H1 (cell line): ENCODE data around the gene SLC6A18. TPM values are rescaled to one million over a fixed set of nuclear protein-coding genes. Genes with fewer than 3 reads are reported as not detected.

Experiments used
- CTCF ChIA-PET: fragments of 300-600 bp; sonication (Branson Sonifier 250); formaldehyde crosslinking; loops from one replicate; lab custom pipeline; 2021; ENCODE audit not compliant: partially characterized antibody; lab: Charles Lee
- POLR2A ChIA-PET: fragments of 300-600 bp; sonication (Branson Sonifier 250); formaldehyde crosslinking; loops from one replicate; lab custom pipeline; 2021; ENCODE audit warnings: inconsistent platforms; ENCODE audit not compliant: partially characterized antibody; lab: Charles Lee
- DNase-seq, 2 experiments: peaks; one replicate each; pipeline versions ENCODE4 v3.0.0 to v3.0.0-alpha.2; 2010 to 2022; ENCODE audit warnings: low spot score in 2 of 2, low read depth in 1 of 2, mixed read lengths in 1 of 2
- FAIRE-seq: peaks from 2 replicates; lab custom pipeline; 2011; peaks lifted over from hg19 to GRCh38; lab: Jason Lieb, UNC
- H2AFZ ChIP-seq: 2 replicates; pipeline ENCODE4 v1.8.1; 2012; ENCODE audit warnings: low read length, inconsistent platforms
- H2AK5ac ChIP-seq: 2 replicates; pipeline ENCODE4 v1.6.1; 2013; ENCODE audit warnings: low read depth, low read length
- H2BK120ac ChIP-seq: replicated peaks from 2 replicates; pipeline ENCODE3; 2013; ENCODE audit warnings: low read depth, low read length, inconsistent platforms
- H2BK12ac ChIP-seq: 2 replicates; pipeline ENCODE4 v1.6.1; 2013; ENCODE audit warnings: low read depth, low read length
- H2BK15ac ChIP-seq: 2 replicates; pipeline ENCODE4 v1.6.1; 2013; ENCODE audit warnings: low read length
- H2BK20ac ChIP-seq: 2 replicates; pipeline ENCODE4 v1.6.1; 2013; ENCODE audit warnings: low read length
- H2BK5ac ChIP-seq: 2 replicates; pipeline ENCODE4 v1.6.1; 2013; ENCODE audit warnings: low read depth, low read length
- H3K14ac ChIP-seq: 2 replicates; pipeline ENCODE4 v1.6.1; 2013; ENCODE audit warnings: inconsistent platforms; ENCODE audit not compliant: insufficient read length
- H3K18ac ChIP-seq: 2 replicates; pipeline ENCODE4 v1.6.1; 2013; ENCODE audit warnings: low read length; ENCODE audit errors: extremely low read depth
- H3K23ac ChIP-seq: 2 replicates; pipeline ENCODE4 v1.6.1; 2013; ENCODE audit warnings: inconsistent platforms; ENCODE audit not compliant: insufficient read length
- H3K23me2 ChIP-seq: 2 replicates; pipeline ENCODE4 v1.6.1; 2013; ENCODE audit warnings: low read depth, low read length
- H3K27ac ChIP-seq: 2 replicates; pipeline ENCODE4 v1.6.1; 2011; ENCODE audit warnings: low read depth, low read length, inconsistent platforms
- H3K27me3 ChIP-seq, 4 experiments: replicated peaks in 1 of 4; 1 replicate in 1 of 4; 2 replicates in 3 of 4; pipeline versions ENCODE4 v1.6.1 to v1.8.1; 2011 to 2013; ENCODE audit warnings: low read length in 3 of 4, mild to moderate bottlenecking in 3 of 4, inconsistent platforms in 2 of 4, mixed read lengths in 2 of 4, moderate library complexity in 1 of 4; ENCODE audit not compliant: control insufficient read depth in 3 of 4, insufficient read depth in 3 of 4; ENCODE audit errors: extremely low read depth in 1 of 4
- H3K36me3 ChIP-seq, 4 experiments: 2 replicates each; pipeline versions ENCODE4 v1.6.1 to v1.8.1; 2011 to 2013; ENCODE audit warnings: mild to moderate bottlenecking in 4 of 4, low read length in 3 of 4, moderate library complexity in 2 of 4, control low read depth in 1 of 4, inconsistent platforms in 1 of 4; ENCODE audit not compliant: insufficient read depth in 4 of 4, control insufficient read depth in 2 of 4
- H3K4ac ChIP-seq: replicated peaks from 2 replicates; pipeline ENCODE3; 2013; ENCODE audit warnings: low read length, low read depth, mixed read lengths, inconsistent platforms; ENCODE audit not compliant: insufficient read length
- H3K4me1 ChIP-seq, 4 experiments: replicated peaks in 1 of 4; 1 replicate in 1 of 4; 2 replicates in 3 of 4; pipeline versions ENCODE4 v1.6.1 to v1.8.1; 2011 to 2013; ENCODE audit warnings: low read length in 3 of 4, inconsistent platforms in 2 of 4, mixed read lengths in 1 of 4; ENCODE audit not compliant: insufficient read depth in 4 of 4, control insufficient read depth in 3 of 4
- H3K4me2 ChIP-seq, 2 experiments: 2 replicates each; pipeline versions ENCODE4 v1.6.1 to v1.8.1; 2011 to 2013; ENCODE audit warnings: low read depth in 2 of 2, low read length in 2 of 2, control low read depth in 1 of 2, inconsistent platforms in 1 of 2, mild to moderate bottlenecking in 1 of 2; ENCODE audit not compliant: insufficient read depth in 1 of 2
- H3K4me3 ChIP-seq, 4 experiments: fragments of 200-600, 300-600 bp in 1 of 4; sonication (generic), shearing (Covaris generic), sonication (Bioruptor Twin) in 1 of 4; 2 replicates each; pipeline versions ENCODE4 v1.5.1 to v1.8.1; 2011 to 2016; ENCODE audit warnings: low read length in 4 of 4, low read depth in 3 of 4, control low read depth in 2 of 4, inconsistent platforms in 2 of 4, mild to moderate bottlenecking in 2 of 4, mixed read lengths in 1 of 4, moderate library complexity in 1 of 4; ENCODE audit not compliant: insufficient read depth in 2 of 4; ENCODE audit errors: extremely low read depth in 1 of 4
- H3K56ac ChIP-seq: replicated peaks from 2 replicates; pipeline ENCODE3; 2013; ENCODE audit warnings: low read depth, mild to moderate bottlenecking, mixed read lengths, low read length, inconsistent platforms; ENCODE audit not compliant: insufficient read length
- H3K79me1 ChIP-seq: 2 replicates; pipeline ENCODE4 v1.6.1; 2013; ENCODE audit warnings: low read depth, low read length, control low read depth
- H3K79me2 ChIP-seq, 2 experiments: 2 replicates each; pipeline versions ENCODE4 v1.6.1 to v1.8.1; 2012 to 2013; ENCODE audit warnings: low read length in 2 of 2, mild to moderate bottlenecking in 2 of 2, inconsistent platforms in 1 of 2; ENCODE audit not compliant: insufficient read depth in 2 of 2, control insufficient read depth in 1 of 2
- H3K9ac ChIP-seq, 4 experiments: replicated peaks in 1 of 4; 1 replicate in 1 of 4; 2 replicates in 3 of 4; pipeline versions ENCODE4 v1.6.1 to v1.8.1; 2011 to 2013; ENCODE audit warnings: low read depth in 3 of 4, low read length in 3 of 4, control low read depth in 2 of 4, mild to moderate bottlenecking in 2 of 4, moderate library complexity in 2 of 4, inconsistent platforms in 1 of 4; ENCODE audit errors: extremely low read depth in 1 of 4
- H3K9me3 ChIP-seq, 2 experiments: 2 replicates each; pipeline versions ENCODE4 v1.6.1 to v1.8.1; 2012 to 2013; ENCODE audit warnings: mild to moderate bottlenecking in 2 of 2, moderate library complexity in 2 of 2, control low read depth in 1 of 2, inconsistent platforms in 1 of 2, low read depth in 1 of 2, low read length in 1 of 2, mixed read lengths in 1 of 2; ENCODE audit not compliant: insufficient read depth in 2 of 2
- H4K20me1 ChIP-seq, 2 experiments: replicated peaks in 1 of 2; 2 replicates each; pipeline versions ENCODE3 to v1.8.1; 2011 to 2013; ENCODE audit warnings: inconsistent platforms in 2 of 2, low read length in 2 of 2, mild to moderate bottlenecking in 1 of 2; ENCODE audit not compliant: insufficient read depth in 2 of 2, control insufficient read depth in 1 of 2
- H4K5ac ChIP-seq: 2 replicates; pipeline ENCODE4 v1.6.1; 2013; ENCODE audit warnings: low read length, low read depth, mixed read lengths, inconsistent platforms; ENCODE audit not compliant: insufficient read length
- H4K8ac ChIP-seq: 2 replicates; pipeline ENCODE4 v1.8.0; 2013; ENCODE audit warnings: mild to moderate bottlenecking, moderate library complexity, low read length, inconsistent platforms; ENCODE audit not compliant: insufficient read depth; ENCODE audit errors: extremely low read depth
- H4K91ac ChIP-seq: replicated peaks from 2 replicates; pipeline ENCODE3; 2013; ENCODE audit warnings: low read length, mixed read lengths, inconsistent platforms; ENCODE audit not compliant: insufficient read length
- ATF2 ChIP-seq: IDR thresholded peaks from 2 replicates; pipeline ENCODE4 v1.6.1; 2012; ENCODE audit warnings: low read length, inconsistent platforms
- GABPA ChIP-seq: IDR thresholded peaks from 2 replicates; pipeline ENCODE4 v1.6.1; 2011; ENCODE audit warnings: mild to moderate bottlenecking, low read length, moderate library complexity, borderline replicate concordance; ENCODE audit not compliant: insufficient read depth
- GTF2F1 ChIP-seq: IDR thresholded peaks from 2 replicates; pipeline ENCODE4 v1.6.1; 2012; ENCODE audit warnings: low read depth, low read length, improper control_type of control experiment, borderline replicate concordance
- JUN ChIP-seq: IDR thresholded peaks from 2 replicates; pipeline ENCODE4 v1.6.1; 2011; ENCODE audit warnings: low read depth, mild to moderate bottlenecking, improper control_type of control experiment, low read length
- JUND ChIP-seq: IDR thresholded peaks from 2 replicates; pipeline ENCODE4 v1.6.1; 2011; ENCODE audit warnings: mild to moderate bottlenecking, improper control_type of control experiment, low read length
- KDM5A ChIP-seq: fragments of 200-600 bp; IDR thresholded peaks from 2 replicates; pipeline ENCODE4 v1.7.1; 2012; ENCODE audit warnings: mild to moderate bottlenecking, low read length, inconsistent platforms, mixed read lengths
- MAX ChIP-seq: IDR thresholded peaks from 2 replicates; pipeline ENCODE4 v1.6.1; 2012; ENCODE audit warnings: inconsistent platforms
- NRF1 ChIP-seq: IDR thresholded peaks from 2 replicates; pipeline ENCODE4 v1.6.1; 2011; ENCODE audit warnings: mild to moderate bottlenecking, low read depth, low read length, improper control_type of control experiment
- POU5F1 ChIP-seq: IDR thresholded peaks from 2 replicates; pipeline ENCODE4 v1.6.1; 2011; ENCODE audit warnings: low read depth, mild to moderate bottlenecking, low read length, moderate library complexity
- RBBP5 ChIP-seq: IDR thresholded peaks from 2 replicates; pipeline ENCODE4 v1.7.1; 2012; ENCODE audit warnings: low read depth, mild to moderate bottlenecking, inconsistent platforms, low read length, moderate library complexity, borderline replicate concordance
- SIRT6 ChIP-seq: IDR thresholded peaks from one replicate; pipeline ENCODE4 v1.7.1; 2012; ENCODE audit warnings: low read length, inconsistent platforms
- SP1 ChIP-seq: IDR thresholded peaks from 2 replicates; pipeline ENCODE4 v1.6.1; 2011; ENCODE audit warnings: low read depth, low read length
- SRF ChIP-seq: IDR thresholded peaks from 2 replicates; pipeline ENCODE4 v1.6.1; 2011; ENCODE audit warnings: mild to moderate bottlenecking, low read depth, low read length, moderate library complexity
- WGBS, 2 experiments: shearing (Covaris generic) in 1 of 2; methylation state at CpG; one replicate each; pipeline versions ENCODE4 v1.1.6 to v1.1.7; 2013 to 2015; ENCODE audit warnings: low lambda C conversion rate in 2 of 2, mixed read lengths in 2 of 2, inconsistent platforms in 1 of 2, low coverage in 1 of 2, missing lambda C conversion rate in 1 of 2; ENCODE audit not compliant: insufficient replicate concordance in 2 of 2, insufficient coverage in 1 of 2, insufficient read length in 1 of 2; ENCODE audit errors: extremely low coverage in 1 of 2, missing lambda C conversion rate in 1 of 2; 5-methylcytosine and 5-hydroxymethylcytosine counted together
- polyA plus RNA-seq, 7 experiments: library from polyadenylated mRNA; depleted of rRNA in 3 of 7; stranded (reverse) in 5 of 7; unstranded in 2 of 7; fragments of >200 nt in 5 of 7; fragments of 200-250 nt in 2 of 7; gene quantifications; 1 replicate in 5 of 7; 2 replicates in 1 of 7; 4 replicates in 1 of 7; pipeline versions ENCODE4 v1.2.1 to v1.2.3, GENCODE V29; 2011 to 2013; ENCODE audit warnings: missing spikeins in 2 of 7, mixed read lengths in 2 of 7
- total RNA-seq: library from RNA; stranded (reverse); fragmentation: NEBNext Ultra II Directional; extraction: Animal tissue kit (Norgen Biotek cat#: 25700); gene quantifications from 2 replicates; pipeline ENCODE4 v1.2.1, GENCODE V29; 2021

The SLC6A18 gene
- total and polyA plus RNA-seq, 2 of the 8 experiments (the other 6 are each of a cell fraction or from before 2014, with no cell fraction given): not detected

GRCh38 chr5:1224631-1225030 is 550 bp upstream of the SLC6A18 start:
- H3K4me2 ChIP-seq: no peak overlapping the region
- H2BK5ac ChIP-seq: no peak overlapping the region
- H3K9ac ChIP-seq: no peak overlapping the region
- H3K18ac ChIP-seq: no peak overlapping the region
- peaks cover 0 to 3% (median 0%) of the 10 kb centered on the region in 4 experiments; a peak in 2 of 7 replicates for H3K4me1 ChIP-seq
- no peak overlapping the region for H4K8ac ChIP-seq
- peaks cover 6% of the 10 kb centered on the region; the same call in 1 of the 2 replicates for H3K23me2 ChIP-seq
- no peak overlapping the region for H4K5ac ChIP-seq
- no peak overlapping the region for H2BK15ac ChIP-seq
- peaks cover 0 to 3% of the 10 kb centered on the region in 2 experiments for H4K20me1 ChIP-seq
- H3K4me3 ChIP-seq: no peak overlapping the region
- H2AFZ ChIP-seq: no peak overlapping the region
- no peak overlapping the region for H2BK20ac ChIP-seq
- H3K27ac ChIP-seq: no peak overlapping the region
- no peak for DNase-seq
- 94% methylated on average over 11 of the region's 15 CpGs; no CpG with 5 or more reads in 1 of the 2 experiments for WGBS, 2 experiments
- ChIA-PET CTCF (interaction anchor here (0.6 to 1.2 kb wide), 2 partner anchors 9 to 323 kb away, joined by 3 to 4 read pairs; no protein-coding TSS in a partner anchor), POLR2A (no interaction called here)
- no peak overlapping the region for H2BK12ac ChIP-seq
- no peak overlapping the region for H2AK5ac ChIP-seq
- H3K36me3 ChIP-seq: no peaks in the 10 kb centered on the region
- no peak overlapping the region for H3K56ac ChIP-seq
- H3K27me3 ChIP-seq: no peaks in the 10 kb centered on the region; a peak in 1 of 7 replicates
- H3K9me3 ChIP-seq: peaks cover 0 to 4% of the 10 kb centered on the region in 2 experiments; a peak in 1 of 4 replicates
- H3K4ac ChIP-seq: no peak overlapping the region
- FAIRE-seq: no peak
- no peak overlapping the region for H4K91ac ChIP-seq
- H2BK120ac ChIP-seq: no peak overlapping the region
- no peak overlapping the region for H3K14ac ChIP-seq
- H3K79me1 ChIP-seq: no peaks in the 10 kb centered on the region
- no peak overlapping the region for H3K23ac ChIP-seq
- H3K79me2 ChIP-seq: no peaks in the 10 kb centered on the region
- no peak for TF ChIP-seq GABPA
- no peak for TF ChIP-seq SIRT6
- no peak for TF ChIP-seq POU5F1
- TF ChIP-seq SP1: no peak
- no peak for TF ChIP-seq MAX
- TF ChIP-seq KDM5A: no peak
- no peak for TF ChIP-seq ATF2
- TF ChIP-seq GTF2F1: no peak
- no peak for TF ChIP-seq JUND
- TF ChIP-seq NRF1: no peak
- TF ChIP-seq RBBP5: no peak
- TF ChIP-seq JUN: no peak
- no peak for TF ChIP-seq SRF
